Measurements from ENCODE around the gene TMEM60. TPM values are rescaled to one million over a fixed set of nuclear protein-coding genes. Genes with fewer than 3 reads are reported as not detected.
A peak's percentile ranks its signal among the peaks of the same experiment; 100 is the strongest.

Gene TMEM60
- total RNA-seq, 1 donor from 2014 or later, result 22.9 TPM

GRCh38 chr7:77800158-77800557, 1.9 kb upstream of the TMEM60 start:
- Mint-ChIP-seq H3K9me3 (no peaks in the 10 kb centered on the region), H3K27me3 (ENCODE audit: low read depth) (no peaks in the 10 kb centered on the region), H3K27ac (ENCODE audit: unreplicated experiment) (peak overlapping the region; percentile 28), H3K4me3 (peak overlapping the region; percentile 98), H3K36me3 (ENCODE audit: low read depth) (peaks cover 13% of the 10 kb centered on the region), H3K4me1 (peaks cover 30% of the 10 kb centered on the region)
- TF ChIP-seq, protein P1, sequence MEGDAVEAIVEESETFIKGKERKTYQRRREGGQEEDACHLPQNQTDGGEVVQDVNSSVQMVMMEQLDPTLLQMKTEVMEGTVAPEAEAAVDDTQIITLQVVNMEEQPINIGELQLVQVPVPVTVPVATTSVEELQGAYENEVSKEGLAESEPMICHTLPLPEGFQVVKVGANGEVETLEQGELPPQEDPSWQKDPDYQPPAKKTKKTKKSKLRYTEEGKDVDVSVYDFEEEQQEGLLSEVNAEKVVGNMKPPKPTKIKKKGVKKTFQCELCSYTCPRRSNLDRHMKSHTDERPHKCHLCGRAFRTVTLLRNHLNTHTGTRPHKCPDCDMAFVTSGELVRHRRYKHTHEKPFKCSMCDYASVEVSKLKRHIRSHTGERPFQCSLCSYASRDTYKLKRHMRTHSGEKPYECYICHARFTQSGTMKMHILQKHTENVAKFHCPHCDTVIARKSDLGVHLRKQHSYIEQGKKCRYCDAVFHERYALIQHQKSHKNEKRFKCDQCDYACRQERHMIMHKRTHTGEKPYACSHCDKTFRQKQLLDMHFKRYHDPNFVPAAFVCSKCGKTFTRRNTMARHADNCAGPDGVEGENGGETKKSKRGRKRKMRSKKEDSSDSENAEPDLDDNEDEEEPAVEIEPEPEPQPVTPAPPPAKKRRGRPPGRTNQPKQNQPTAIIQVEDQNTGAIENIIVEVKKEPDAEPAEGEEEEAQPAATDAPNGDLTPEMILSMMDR (conservative IDR thresholded peaks at IDR 0.05), result no peak
- no peak for DNase-seq (ENCODE audit: low read depth, low spot score)

DNA sequence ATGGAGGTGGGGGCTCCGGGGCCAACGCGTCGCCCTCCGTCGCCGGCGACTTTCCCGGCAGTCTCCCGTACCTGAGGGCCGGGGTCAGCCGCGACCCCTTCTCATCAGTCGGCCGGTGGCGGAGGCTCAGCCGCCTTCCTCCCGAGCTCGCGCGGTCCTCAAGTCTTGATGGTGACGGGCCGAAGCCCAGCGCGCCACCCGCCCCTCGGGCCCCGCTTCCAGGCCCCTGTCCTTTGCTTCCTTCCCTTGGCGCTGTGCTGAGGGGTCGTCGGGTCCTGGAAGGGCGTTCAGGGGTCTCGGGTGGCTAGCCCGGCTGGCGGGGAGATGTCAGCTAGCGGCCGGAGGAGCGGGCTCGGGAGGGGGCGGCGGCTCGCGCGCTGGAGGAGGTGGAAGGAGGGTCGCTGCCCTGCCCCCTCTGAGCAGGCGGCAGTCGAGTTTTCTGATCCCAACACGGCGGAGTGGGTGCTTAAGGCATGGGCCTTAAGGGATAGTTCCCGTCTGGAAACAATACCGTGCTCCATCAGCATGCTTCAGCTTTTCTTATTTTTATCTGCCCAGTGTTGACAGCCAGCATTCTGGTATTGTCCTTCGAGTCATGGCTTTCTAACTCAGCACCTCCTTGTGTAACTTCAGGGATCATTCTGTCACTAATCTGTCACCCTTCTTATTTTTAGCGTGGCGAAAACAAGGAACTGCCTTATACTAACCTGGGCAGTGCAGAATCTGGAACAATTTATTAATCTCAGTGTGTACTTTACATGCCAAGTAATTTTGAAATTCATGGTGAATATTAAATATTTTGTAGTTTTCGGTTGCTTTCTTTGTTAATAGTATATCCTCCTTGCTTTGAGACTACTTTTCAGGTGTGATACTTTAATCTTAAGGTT, 1.1 kb upstream of the TMEM60 start:
- H3K36me3 Mint-ChIP-seq (ENCODE audit: low read depth), result peaks cover 11% of the 10 kb centered on the region
- H3K27me3 Mint-ChIP-seq (ENCODE audit: low read depth), result no peaks in the 10 kb centered on the region
- no peaks in the 10 kb centered on the region for H3K9me3 Mint-ChIP-seq
- H3K4me3 Mint-ChIP-seq, result peak overlapping the region; percentile 98
- TF ChIP-seq, protein P1 (conservative IDR thresholded peaks at IDR 0.05), result peak; percentile 18
- DNase-seq (ENCODE audit: low read depth, low spot score), result peak; percentile 58
- peaks cover 36% of the 10 kb centered on the region for H3K4me1 Mint-ChIP-seq
- peak overlapping the region; percentile 98 for H3K27ac Mint-ChIP-seq (ENCODE audit: unreplicated experiment)

DNA sequence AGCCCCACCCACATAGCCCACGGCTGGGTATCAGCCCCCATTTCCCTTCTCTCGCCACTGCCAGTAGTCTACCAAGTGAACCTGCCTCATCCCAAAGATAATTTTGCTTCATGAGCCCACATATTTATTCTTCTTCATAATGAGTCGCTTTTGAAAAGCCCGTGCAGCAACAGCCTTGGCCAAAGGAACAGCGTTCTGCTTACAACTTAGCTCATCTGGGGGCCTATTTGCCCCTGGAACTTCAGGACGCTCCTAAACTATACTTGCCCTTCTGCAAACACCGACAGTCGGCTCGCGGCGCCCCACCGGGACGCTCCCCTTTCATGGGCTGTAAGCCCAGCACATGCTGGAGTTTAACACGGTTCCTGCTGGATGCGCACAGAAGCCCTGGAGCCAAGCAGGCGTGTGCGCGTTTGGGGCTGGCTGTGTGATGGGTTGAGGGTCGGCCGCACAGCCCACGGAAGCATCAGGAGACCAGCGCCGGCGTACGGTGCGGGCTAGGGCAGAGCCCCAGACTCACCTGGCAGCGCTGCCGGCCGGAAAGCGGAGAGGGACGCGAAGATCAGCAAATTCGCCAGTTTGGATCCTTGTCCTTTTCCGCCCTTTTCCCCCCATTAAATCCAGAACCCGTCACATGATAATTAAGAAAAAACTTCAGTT, 370 bp downstream of the TMEM60 start:
- H3K36me3 Mint-ChIP-seq (ENCODE audit: low read depth), result peaks cover 7% of the 10 kb centered on the region
- TF ChIP-seq, protein P1 (conservative IDR thresholded peaks at IDR 0.05), result no peak
- H3K9me3 Mint-ChIP-seq, result no peaks in the 10 kb centered on the region
- H3K27me3 Mint-ChIP-seq (ENCODE audit: low read depth), result no peaks in the 10 kb centered on the region
- DNase-seq (ENCODE audit: low read depth, low spot score), result no peak
- peak overlapping the region; percentile 19 for H3K27ac Mint-ChIP-seq (ENCODE audit: unreplicated experiment)
- peaks cover 43% of the 10 kb centered on the region for H3K4me1 Mint-ChIP-seq
- H3K4me3 Mint-ChIP-seq, result peak overlapping the region; percentile 98

DNA sequence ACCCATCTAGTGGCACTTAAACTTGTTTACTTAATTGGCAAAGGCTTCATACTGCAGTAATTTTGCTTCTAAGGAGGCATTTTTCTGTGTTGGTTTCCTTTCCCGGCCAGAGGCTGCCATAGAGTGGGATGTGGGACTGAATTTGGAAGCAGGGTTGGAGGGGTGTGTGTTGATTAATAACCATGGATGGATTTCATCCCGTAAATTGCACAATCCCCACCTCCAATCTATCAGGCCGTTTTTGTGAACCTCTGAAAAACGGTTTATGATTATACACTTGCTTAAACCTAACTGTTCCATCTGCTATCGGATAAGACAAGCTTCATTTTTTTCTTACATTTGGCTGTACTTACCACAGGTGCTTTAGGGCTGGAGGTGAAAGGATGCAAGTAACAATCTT, 1.3 kb downstream of the TMEM60 start:
- Mint-ChIP-seq H3K27me3 (ENCODE audit: low read depth) (no peaks in the 10 kb centered on the region), H3K27ac (ENCODE audit: unreplicated experiment) (no peak overlapping the region), H3K9me3 (no peaks in the 10 kb centered on the region), H3K4me3 (peak overlapping the region; percentile 98), H3K36me3 (ENCODE audit: low read depth) (peaks cover 7% of the 10 kb centered on the region), H3K4me1 (peaks cover 43% of the 10 kb centered on the region)
- TF ChIP-seq, protein P1 (conservative IDR thresholded peaks at IDR 0.05), result no peak
- DNase-seq (ENCODE audit: low read depth, low spot score), result no peak

- no peaks in the 10 kb centered on the region for H3K27me3 Mint-ChIP-seq (ENCODE audit: low read depth)
- H3K36me3 Mint-ChIP-seq (ENCODE audit: low read depth), result peaks cover 7% of the 10 kb centered on the region
- DNase-seq (ENCODE audit: low read depth, low spot score), result no peak
- no peak overlapping the region for H3K27ac Mint-ChIP-seq (ENCODE audit: unreplicated experiment)
- H3K4me3 Mint-ChIP-seq, result peak overlapping the region; percentile 98
- TF ChIP-seq, protein P1 (conservative IDR thresholded peaks at IDR 0.05), result no peak
- no peaks in the 10 kb centered on the region for H3K9me3 Mint-ChIP-seq
- peaks cover 43% of the 10 kb centered on the region for H3K4me1 Mint-ChIP-seq
Observed at GRCh38 chr7:77796109-77796508, 2.1 kb downstream of the TMEM60 start.
